ENCODE data around the gene SUGT1.
A peak's percentile ranks its signal among the peaks of the same experiment; 100 is the strongest.

SUGT1 gene

DNA sequence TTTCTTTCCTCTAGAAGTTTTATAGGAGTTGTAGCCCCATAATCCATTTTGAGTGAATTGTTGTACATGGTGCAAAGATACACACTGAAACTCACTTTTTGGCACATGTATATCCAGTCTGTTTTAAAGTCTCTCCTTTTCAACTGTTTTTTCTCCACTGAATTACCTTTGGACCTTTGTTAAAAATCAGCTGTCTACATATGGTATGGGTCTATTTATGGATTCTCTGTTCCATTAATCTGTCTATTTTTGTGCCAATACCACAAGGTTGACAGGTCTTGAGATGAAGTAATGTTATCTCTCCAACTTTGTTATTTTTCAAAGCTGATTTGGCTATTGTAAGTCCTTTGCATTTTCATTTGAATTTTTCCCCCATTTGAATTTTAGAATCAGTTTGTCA lies 5.7 kb upstream of the SUGT1 start:
- DNase-seq (ENCODE audit: extremely low read depth, insufficient read length), result no peak
- TF ChIP-seq, protein P1, sequence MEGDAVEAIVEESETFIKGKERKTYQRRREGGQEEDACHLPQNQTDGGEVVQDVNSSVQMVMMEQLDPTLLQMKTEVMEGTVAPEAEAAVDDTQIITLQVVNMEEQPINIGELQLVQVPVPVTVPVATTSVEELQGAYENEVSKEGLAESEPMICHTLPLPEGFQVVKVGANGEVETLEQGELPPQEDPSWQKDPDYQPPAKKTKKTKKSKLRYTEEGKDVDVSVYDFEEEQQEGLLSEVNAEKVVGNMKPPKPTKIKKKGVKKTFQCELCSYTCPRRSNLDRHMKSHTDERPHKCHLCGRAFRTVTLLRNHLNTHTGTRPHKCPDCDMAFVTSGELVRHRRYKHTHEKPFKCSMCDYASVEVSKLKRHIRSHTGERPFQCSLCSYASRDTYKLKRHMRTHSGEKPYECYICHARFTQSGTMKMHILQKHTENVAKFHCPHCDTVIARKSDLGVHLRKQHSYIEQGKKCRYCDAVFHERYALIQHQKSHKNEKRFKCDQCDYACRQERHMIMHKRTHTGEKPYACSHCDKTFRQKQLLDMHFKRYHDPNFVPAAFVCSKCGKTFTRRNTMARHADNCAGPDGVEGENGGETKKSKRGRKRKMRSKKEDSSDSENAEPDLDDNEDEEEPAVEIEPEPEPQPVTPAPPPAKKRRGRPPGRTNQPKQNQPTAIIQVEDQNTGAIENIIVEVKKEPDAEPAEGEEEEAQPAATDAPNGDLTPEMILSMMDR (IDR thresholded peaks at IDR 0.05; ENCODE audit: insufficient read depth, low read length, poor library complexity, severe bottlenecking), result no peak
- no peak overlapping the region for H3K4me3 ChIP-seq (replicated peaks; ENCODE audit: low read depth, low read length)
- H3K36me3 ChIP-seq (ENCODE audit: control insufficient read depth, insufficient read depth, low read length), result no peaks in the 10 kb centered on the region; the same call in 1 of the 2 replicates
- H3K27me3 ChIP-seq (replicated peaks; ENCODE audit: control insufficient read depth, insufficient read depth, low read length), result no peaks in the 10 kb centered on the region

DNA sequence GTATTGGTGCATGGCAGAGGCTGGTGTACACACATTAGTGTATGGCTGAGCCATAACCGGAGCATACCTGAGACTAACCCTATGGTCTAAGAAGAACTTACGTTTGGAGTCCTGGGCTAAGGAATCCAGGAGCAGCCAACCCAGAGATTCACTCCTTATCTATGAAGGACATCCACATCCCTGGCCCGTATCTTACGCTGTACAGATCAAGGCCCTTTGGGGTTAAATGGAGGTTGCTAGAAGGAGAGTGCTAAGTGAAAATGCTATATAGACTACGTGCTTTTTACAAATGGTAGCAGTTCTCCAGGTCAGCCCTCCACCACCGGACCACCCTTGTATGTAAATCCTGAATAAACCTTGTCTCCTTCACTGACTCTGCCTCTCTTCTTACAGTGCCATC lies 1.9 kb upstream of the SUGT1 start:
- DNase-seq (ENCODE audit: extremely low read depth, insufficient read length), result no peak
- no peaks in the 10 kb centered on the region for H3K27me3 ChIP-seq (replicated peaks; ENCODE audit: control insufficient read depth, insufficient read depth, low read length)
- H3K36me3 ChIP-seq (ENCODE audit: control insufficient read depth, insufficient read depth, low read length), result no peaks in the 10 kb centered on the region; the same call in 1 of the 2 replicates
- H3K4me3 ChIP-seq (replicated peaks; ENCODE audit: low read depth, low read length), result peak overlapping the region; percentile 81
- TF ChIP-seq, protein P1 (IDR thresholded peaks at IDR 0.05; ENCODE audit: insufficient read depth, low read length, poor library complexity, severe bottlenecking), result no peak

DNA sequence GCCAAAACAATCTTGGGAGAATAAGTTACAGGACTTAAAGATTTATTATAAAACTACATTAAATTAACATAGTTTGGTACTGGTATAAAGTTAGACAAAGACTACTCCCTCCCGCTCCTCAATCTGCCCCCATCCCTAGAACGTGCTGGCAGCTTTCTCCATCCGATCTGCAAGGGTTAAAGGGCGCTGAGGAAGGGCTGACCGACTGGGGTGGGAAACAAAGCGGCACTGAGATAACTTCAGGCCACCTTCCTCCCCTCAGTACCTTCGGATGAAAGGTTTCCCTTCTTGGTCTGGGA lies 790 bp upstream of the SUGT1 start:
- TF ChIP-seq, protein P1 (IDR thresholded peaks at IDR 0.05; ENCODE audit: insufficient read depth, low read length, poor library complexity, severe bottlenecking), result no peak
- Histone ChIP-seq H3K27me3 (replicated peaks; ENCODE audit: control insufficient read depth, insufficient read depth, low read length) (no peaks in the 10 kb centered on the region), H3K36me3 (ENCODE audit: control insufficient read depth, insufficient read depth, low read length) (no peaks in the 10 kb centered on the region; the same call in 1 of the 2 replicates), H3K4me3 (replicated peaks; ENCODE audit: low read depth, low read length) (peak overlapping the region; percentile 81)
- DNase-seq (ENCODE audit: extremely low read depth, insufficient read length), result no peak

DNA sequence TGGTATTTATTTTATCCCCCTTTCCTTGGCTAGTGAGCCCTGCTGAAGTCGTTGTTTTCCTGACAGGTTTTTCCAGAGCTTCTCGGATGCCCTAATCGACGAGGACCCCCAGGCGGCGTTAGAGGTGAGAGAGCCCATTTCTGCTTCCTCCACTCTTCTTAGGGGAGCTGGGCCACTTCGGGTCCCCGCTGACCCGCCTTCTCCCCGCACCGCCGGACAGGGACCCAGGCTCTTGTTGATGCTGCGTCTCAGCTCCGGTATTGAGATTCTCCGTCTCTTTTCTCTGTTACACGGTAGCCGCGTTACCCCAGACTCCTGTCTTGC lies 306 bp downstream of the SUGT1 start:
- DNase-seq (ENCODE audit: extremely low read depth, insufficient read length), result no peak
- H3K36me3 ChIP-seq (ENCODE audit: control insufficient read depth, insufficient read depth, low read length), result no peaks in the 10 kb centered on the region; the same call in 1 of the 2 replicates
- H3K27me3 ChIP-seq (replicated peaks; ENCODE audit: control insufficient read depth, insufficient read depth, low read length), result no peaks in the 10 kb centered on the region
- TF ChIP-seq, protein P1 (IDR thresholded peaks at IDR 0.05; ENCODE audit: insufficient read depth, low read length, poor library complexity, severe bottlenecking), result no peak
- H3K4me3 ChIP-seq (replicated peaks; ENCODE audit: low read depth, low read length), result peak overlapping the region; percentile 81

DNA sequence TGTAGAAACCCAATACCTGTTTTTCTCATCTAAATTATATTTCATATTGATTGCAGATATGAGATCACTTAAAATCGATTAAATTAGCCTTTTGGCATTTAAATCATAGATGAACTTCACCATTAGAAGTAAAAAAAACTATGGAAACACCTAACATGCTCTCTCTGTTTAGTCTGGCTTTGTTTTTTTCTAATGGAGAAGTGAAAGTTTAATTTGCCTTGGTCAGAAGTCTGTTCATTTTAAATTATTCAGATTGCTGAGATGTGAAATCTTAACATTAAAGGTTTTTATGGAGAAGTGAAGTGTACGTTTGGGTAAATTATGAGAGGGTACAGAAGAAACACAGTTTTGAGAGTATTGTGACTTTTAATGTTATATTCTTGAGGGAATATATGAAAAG lies 6.7 kb downstream of the SUGT1 start:
- Histone ChIP-seq H3K36me3 (ENCODE audit: control insufficient read depth, insufficient read depth, low read length) (no peaks in the 10 kb centered on the region), H3K27me3 (replicated peaks; ENCODE audit: control insufficient read depth, insufficient read depth, low read length) (no peaks in the 10 kb centered on the region), H3K4me3 (replicated peaks; ENCODE audit: low read depth, low read length) (no peak overlapping the region)
- DNase-seq (ENCODE audit: extremely low read depth, insufficient read length), result no peak
- TF ChIP-seq, protein P1 (IDR thresholded peaks at IDR 0.05; ENCODE audit: insufficient read depth, low read length, poor library complexity, severe bottlenecking), result no peak

DNA sequence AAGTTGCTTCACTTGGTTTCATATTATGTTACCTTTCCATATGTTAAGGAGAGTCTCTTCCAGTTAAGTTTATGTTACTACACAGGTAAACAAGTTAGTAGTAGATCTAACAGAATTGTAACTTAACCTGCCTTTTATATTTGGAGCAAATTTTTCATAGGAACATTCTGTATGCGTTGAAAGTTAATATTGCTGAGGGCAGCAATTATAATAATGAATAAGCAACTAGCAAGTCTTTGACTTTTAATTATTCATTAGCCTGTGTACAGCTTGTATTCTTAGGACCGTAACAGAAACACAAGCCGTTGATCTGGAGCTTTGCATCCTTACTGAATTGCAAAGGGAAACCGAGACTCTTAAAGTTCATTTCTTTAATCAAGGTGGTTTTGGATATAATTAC lies 11.6 kb downstream of the SUGT1 start:
- no peaks in the 10 kb centered on the region for H3K27me3 ChIP-seq (replicated peaks; ENCODE audit: control insufficient read depth, insufficient read depth, low read length)
- no peak overlapping the region for H3K4me3 ChIP-seq (replicated peaks; ENCODE audit: low read depth, low read length)
- TF ChIP-seq, protein P1 (IDR thresholded peaks at IDR 0.05; ENCODE audit: insufficient read depth, low read length, poor library complexity, severe bottlenecking), result no peak
- DNase-seq (ENCODE audit: extremely low read depth, insufficient read length), result no peak
- peaks cover 2% of the 10 kb centered on the region for H3K36me3 ChIP-seq (ENCODE audit: control insufficient read depth, insufficient read depth, low read length)
